HG03575 (cell line): ENCODE results near the gene DOCK7.

ENCODE experiments used
- ATAC-seq: cut with Tn5 transposase; IDR thresholded peaks from one replicate; pipeline ENCODE4 v1.9.1; 2021; ENCODE audit not compliant: unreplicated experiment, insufficient number of reproducible peaks, low FRiP score; ENCODE audit errors: extremely low read depth

DOCK7 gene

DNA sequence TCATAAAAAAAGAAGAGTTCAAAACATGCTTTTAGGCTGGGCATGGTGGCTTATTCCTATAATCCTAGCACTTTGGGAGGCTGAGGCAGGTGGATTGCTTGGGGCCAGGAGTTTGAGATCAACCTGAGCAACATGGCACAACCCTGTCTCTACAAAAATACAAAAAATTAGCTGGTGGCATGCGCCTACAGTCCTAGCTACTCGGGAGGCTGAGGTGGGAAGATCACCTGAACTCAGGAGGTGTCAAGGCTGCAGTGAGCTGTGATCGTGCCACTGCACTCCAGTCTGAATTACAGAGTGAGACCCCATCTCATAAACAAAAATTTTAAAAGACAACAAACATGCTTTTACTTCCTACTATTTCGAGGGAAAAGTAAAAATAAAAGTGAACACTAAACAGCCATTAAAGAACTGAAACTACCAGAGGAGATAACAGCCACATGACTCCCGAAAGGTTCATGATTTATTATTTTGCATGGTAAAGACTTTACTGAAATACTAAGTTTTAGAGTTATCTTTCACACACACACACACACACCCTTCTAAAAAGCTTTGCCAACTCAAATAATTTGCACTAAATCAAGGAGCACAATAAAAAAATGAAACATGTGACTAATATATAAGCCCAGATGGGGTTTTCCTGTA is 203.2 kb downstream of the DOCK7 start:
- no peak for ATAC-seq

DNA sequence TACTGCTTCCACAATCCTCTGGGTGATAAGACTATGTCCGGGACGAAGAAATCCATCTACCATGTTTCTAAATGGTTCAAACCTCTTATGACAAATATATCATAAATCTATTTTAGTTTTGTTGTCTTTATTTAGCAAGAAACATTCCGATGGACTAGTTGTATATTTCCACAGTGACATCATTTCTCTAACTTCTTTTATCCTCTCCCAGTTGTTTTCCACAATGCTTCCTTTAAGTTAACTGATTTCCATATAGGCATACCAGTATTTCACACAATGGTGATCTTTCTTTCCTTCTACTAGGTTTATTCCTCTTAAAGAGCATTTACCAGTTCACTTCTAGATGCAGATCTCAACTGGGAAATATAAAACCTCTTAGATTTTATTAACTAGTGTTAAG is 206.5 kb downstream of the DOCK7 start:
- ATAC-seq = no peak

DNA sequence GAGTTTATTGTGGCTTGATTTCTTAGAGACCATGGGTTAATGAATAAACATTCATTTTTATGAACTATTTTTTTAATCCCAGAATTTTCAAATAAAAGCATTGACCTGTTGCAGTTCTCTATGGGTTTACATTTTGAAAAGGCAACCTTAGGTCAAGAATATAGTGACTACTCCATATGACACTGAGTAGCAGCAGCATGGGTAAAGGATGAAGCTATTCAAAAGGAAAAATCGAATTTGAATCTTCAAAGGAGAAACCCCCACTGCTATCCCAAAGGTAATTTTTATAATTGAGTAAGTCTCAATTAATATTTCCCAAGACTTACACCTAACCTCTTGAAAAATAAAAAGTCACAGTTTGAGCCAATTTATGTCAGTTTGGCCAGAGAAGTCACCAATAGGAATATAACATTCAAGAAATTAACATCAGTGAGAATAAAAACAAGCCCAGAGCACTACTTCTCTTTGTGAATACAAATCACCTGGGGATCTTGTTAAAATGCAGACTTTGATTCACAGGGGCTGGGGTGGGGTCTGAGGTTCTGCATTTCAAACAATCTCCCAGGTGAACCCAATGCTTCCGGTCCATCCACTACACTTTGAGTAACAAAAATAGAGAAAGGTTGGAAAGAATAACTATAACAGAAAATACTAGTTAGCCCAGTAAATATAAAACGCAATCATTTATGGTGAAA is 211.5 kb downstream of the DOCK7 start:
- ATAC-seq = no peak

DNA sequence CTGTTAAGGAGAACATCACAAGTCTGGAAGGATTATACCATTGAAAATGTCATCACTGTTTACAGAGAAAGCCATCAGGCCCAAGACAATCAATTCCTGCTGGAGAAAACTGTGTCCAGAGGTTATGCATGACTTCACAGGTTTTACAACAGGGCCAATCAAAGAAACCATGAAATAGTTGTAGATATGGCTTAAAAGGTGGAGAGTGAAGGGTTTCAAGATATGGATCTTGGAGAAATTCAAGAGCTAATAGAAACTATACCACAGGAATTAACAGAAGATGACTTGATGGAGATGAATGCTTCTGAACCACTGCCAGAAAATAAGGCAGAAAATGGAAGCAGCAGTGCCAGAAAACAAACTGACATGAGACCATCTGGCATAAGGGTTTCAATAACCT is 221.1 kb downstream of the DOCK7 start:
- ATAC-seq = no peak

DNA sequence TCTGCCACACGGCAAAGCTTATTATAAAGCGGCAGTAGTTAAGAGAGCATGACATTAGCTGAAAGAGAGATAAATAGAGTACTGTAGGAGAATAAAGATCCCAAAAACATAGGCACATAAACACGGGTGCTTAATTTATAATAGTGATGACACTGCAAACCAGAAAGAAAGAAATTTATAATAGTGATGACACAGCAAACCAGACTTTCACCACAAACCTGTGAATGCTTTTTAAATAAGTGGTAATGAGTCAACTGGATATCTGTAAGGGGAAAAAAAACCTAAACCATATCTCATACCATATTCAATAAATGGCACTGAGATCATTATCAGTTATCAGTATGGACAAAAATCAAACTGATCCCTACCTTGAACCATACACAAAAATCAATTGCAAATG is 225.8 kb downstream of the DOCK7 start:
- ATAC-seq = no peak

DNA sequence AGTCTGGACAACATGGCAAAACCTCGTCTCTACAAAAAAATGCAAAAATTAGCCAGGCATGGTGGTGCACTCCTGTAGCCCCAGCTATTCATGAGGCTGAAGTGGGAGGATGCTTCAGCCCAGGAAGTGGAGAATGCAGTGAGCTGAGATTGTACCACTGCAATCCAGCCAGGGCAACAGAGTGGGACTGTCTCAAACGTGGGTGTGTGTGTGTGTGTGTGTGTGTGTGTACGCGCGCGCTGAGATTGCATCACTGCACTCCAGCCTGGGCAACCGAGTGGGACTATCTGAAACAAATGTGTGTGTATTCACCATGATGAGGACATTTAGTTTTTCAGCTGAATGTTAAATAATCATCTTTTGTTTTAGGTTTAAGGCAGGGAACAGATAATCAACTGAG is 230.2 kb downstream of the DOCK7 start:
- ATAC-seq = no peak

DNA sequence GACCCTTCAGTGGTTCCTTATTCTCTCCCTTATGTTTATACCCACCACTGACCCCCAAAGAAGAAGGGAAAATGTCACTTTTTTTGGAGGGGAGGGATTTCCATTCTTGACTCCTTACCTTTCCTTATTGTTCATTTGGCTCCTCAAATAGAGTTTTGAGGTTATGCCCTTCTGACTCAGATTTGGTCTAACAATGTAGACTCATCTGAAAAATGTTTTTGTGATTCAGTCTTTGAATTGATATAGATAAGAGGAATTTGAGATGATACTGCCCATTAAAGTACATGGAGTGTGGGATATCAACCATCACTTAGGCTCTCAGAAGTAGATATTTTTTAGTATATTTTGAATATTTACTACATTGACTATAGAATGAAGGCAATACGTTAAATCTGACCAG is 235.2 kb downstream of the DOCK7 start:
- ATAC-seq = no peak

DNA sequence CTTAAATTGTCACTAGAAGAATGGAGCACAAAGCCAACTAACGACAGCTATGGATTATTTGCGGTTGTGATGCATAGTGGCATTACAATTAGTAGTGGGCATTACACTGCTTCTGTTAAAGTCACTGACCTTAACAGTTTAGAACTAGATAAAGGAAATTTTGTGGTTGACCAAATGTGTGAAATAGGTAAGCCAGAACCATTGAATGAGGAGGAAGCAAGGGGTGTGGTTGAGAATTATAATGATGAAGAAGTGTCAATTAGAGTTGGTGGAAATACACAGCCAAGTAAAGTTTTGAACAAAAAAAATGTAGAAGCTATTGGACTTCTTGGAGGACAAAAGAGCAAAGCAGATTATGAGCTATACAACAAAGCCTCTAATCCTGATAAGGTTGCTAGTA is 237.9 kb downstream of the DOCK7 start:
- no peak for ATAC-seq

DNA sequence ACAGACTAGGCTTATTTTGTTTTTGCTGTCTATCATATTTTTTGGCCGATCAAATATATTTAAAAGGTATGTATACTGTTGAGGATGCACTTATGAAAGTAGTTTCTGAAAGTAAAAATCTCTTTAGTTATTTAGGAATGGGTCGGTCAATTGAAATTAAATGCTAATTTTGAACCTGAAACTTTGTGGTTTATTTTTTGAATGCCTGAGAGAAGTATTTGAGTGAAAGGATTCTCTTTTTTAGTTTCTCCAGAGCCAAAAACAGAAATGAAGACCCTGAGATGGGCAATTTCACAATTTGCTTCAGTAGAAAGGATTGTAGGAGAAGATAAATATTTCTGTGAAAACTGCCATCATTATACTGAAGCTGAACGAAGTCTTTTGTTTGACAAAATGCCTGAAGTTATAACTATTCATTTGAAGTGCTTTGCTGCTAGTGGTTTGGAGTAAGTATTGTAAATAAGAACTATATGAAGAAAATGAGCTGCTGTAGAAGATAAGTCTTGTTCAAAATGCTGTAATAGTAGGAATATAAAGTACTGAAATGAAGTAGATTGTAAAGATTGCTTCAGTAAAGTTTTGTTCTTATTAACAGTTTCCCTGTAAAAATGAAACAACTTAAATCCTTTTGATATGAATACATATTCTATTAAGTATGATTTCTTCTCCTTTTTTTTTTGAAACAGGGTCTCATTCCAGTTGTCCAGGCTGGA is 239.8 kb downstream of the DOCK7 start:
- ATAC-seq = no peak

DNA sequence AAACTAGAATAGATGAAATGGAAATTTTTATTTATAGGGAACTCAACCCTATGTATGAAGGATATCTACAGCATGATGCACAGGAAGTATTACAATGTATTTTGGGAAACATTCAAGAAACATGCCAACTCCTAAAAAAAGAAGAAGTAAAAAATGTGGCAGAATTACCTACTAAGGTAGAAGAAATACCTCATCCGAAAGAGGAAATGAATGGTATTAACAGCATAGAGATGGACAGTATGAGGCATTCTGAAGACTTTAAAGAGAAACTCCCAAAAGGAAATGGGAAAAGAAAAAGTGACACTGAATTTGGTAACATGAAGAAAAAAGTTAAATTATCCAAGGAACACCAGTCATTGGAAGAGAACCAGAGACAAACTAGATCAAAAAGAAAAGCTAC is 243.5 kb downstream of the DOCK7 start:
- no peak for ATAC-seq

DNA sequence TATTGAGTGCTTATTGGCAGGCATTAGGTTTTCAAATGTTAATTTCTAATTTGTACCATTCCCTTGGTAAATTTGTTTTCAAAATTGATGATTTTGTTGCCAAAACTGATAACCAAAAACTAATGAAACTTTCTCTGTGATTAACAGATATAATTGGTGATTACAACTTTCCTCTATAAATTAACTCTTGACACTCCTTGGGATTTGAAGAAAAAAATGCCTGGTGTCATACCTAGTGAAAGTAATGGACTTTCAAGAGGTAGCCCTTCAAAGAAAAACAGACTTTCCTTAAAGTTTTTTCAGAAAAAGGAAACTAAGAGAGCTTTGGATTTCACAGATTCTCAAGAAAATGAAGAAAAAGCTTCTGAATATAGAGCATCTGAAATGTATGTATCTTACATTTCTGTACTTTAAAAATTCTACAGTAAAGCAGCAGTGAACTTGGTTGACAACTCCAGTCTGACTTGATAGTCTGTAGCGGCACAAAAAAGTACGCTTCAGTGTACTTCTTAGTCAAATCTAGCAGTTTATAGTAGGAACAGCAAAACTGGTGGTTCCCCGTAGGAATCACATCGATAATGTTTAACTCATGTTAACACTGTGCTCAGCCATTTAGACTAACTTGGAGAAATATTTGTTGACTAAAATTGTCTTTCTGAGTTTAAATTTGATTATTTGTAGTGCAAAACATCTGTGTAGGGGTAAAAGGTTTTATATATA is 248.4 kb downstream of the DOCK7 start:
- ATAC-seq = no peak

DNA sequence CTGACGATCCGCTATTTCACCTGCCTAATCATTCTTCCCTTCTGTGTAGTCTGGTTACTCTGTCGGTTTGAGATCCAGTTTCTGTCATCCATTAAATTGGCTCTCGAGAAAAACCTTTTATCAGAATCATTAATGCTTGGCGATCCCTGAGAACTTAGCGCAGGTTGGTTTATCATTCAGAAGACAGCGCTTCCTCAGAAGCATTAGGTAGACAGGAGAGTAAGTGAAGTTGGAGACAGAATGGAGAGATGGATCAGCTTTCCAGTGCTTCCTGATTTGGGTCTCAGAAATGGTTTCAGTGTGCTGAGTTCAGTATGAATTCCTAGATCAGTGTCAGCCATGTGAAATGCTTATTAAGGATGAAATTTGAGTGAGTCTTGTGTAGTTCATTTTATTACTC is 250.0 kb downstream of the DOCK7 start:
- ATAC-seq = no peak

DNA sequence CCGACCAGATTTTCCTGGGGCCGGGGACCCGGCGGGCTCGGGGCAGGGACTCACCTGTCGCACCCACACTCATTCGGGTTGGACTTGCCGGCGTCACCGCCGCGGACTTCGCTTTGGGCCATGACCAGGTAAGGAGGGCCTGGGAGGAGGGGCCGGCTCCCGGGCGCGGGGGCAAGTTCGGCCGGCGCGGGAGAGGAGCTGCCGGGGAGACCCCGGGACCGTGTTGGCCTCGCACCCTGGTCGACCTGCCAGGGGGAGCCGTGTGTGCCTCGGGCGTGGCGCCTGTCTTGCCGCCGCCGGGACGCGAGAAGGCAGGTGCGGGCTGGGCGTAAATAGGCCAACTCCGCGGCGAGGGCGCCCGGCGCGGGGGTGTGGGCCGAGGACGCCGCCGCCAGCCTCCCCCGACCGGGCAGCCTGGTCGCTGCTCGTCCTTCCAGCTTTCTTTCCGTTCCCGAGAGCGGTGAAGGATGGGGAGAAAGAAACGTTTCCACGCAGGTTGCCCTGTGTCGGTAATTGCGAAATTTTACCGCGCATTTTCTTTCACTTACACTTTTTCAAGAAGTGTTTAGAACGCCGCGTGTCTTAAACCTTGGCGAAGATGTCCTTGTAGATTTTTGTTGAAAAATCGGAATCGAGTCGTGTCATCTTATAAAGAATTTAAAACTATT is 250.8 kb downstream of the DOCK7 start:
- ATAC-seq = no peak

DNA sequence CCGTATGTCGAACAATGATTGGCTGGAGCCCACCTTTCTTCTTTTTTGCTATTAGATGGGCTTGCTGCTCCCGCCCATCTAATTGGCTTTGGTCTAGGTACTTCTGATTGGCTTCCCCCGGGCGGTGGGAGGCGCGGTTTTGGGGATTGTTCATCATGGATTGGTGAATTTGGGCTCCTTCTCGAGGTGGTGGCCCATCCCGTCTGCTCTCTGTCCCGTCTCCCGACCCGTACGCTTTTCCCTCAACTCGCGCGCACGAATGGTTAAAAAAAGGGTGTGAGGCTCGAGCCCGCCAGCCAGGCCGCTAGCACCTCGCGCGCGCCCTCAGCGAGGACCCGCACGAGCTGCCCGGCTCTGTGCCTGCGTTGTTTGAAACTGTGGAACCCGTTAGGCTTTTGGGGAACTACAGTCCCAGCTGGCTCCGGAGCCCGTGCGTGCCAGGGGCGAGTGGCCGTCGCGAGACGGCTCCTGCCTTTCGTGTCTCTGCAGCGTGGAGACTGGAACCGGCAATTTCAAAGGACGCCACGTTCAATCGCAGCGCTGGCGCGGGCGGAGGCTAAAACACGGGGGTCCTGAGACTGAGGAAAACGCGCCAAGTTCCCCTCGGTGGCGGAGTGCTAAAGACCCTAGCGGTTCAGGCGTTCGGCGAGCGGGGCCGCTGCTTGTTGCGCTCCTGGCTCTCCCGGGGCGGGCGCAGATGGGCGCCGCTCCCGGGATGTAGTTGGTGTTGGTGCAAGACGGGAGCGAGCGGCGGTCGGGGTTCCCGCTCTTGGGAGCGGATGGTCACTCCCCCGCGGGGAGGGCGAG is 251.5 kb downstream of the DOCK7 start, which contains the start of gene USP1:
Gene USP1 (plus strand): TSS at position 584 of the 807 bp plus-strand sequence. CDS start 2,819 bp downstream, outside the sequence.
- peak; percentile 86 for ATAC-seq

DNA sequence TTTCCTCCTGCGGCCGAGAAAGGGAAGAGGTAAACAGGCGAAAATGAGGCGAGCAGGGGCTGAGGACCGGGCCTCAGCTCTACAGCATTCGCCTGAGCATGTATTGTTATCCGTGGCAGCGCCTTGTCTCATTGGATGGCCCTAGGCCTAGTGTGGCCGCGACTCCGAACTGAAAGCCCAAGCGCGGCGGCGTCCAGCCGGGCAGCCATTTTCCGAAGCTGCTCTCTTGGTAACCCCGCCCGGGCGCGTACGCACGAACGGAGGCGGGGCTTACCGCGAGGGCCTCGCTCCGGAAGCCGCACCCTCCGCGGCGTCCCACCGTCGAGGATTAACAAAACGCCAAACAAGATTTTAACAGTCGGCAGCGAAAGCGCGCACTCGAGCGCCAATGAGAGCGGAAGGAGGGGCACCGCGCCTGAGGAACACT is 252.1 kb downstream of the DOCK7 start:
- peak; percentile 1 for ATAC-seq

DNA sequence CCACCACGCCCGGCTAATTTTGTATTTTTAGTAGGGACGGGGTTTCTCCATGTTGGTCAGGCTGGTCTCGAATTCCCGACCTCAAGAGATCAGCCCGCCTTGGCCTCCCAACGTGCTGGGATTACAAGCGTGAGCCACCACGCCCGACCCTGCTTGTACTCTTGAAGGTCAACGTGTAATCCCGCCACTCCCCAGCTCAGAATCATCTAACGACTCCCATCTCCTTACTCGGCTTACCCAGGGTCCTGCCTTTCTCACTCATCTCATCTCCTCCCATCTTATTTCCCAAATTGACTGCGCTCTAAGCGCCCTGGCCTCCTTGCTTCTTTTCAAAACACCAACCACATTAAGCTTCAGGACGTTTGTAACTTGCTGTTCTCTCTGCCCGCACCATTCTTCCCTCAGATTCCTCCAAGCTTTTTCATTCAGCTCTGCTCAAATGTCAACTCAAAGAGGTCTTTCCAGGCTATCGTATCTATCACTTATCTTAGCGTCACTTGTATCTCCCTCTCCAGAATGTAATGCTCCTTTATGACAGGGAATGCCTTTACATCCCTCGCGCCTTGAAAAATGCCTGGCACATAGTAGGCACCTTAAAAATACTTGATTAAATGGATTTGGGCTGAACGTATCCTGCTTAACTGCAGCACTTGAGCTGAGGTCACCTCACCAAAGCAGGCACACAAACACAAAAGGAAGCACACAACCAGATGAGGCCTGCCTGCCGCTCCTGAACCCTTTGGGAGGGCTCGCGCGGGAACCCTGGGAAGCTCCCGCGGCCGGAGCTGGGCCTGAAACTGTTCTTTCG is 252.8 kb downstream of the DOCK7 start:
- ATAC-seq = no peak

DNA sequence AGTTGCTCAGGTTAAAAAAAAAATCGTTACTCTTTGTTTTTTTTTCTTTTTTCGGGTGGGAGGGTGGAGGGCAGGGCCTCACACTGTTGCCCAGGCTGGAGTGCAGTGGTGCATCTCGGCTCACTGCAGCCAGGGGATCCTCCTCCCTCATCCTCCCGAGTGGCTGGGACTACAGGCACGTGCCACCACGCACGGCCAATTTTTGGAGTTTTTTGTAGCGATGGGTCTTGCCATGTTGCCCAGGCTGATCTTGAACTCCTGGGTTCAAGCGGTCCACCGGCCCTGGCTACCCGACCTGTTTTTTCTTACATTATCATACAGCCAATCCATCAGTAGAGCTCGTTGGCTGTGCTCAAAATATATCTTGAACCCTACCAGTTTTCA is 253.6 kb downstream of the DOCK7 start:
- ATAC-seq = no peak
